ENCODE measurements around the gene ATE1. TPM values are rescaled to one million over a fixed set of nuclear protein-coding genes. Genes with fewer than 3 reads are reported as not detected.

ATE1 gene
- total and polyA plus RNA-seq, 12 donors = 4.5 to 57.7 (median 42.5) TPM

DNA sequence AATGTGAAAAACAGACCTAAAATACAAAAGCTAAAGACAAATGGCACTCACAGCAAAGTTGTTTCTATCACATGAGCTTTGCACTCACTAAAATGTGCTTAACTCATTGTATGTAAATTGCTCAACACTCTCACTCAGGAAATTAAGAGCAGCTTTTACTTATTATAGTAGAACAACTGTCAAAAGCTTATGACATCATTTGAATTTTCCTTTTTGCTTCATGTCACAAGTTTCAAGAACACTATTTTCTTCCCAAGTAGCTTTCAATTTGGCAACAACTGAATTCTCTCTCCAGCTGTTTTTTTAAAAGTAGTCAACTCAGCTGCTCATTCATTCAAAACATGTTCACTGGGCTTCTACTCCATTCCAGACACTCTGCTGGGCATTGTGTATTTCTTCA is 46.9 kb downstream of the ATE1 start:
- no peak overlapping the region for H3K4me3 ChIP-seq
- H3K36me3 ChIP-seq = peaks cover 0 to 54% (median 0%) of the 10 kb centered on the region in 9 donors
- no peak for DNase-seq
- H3K9me3 ChIP-seq = no peaks in the 10 kb centered on the region
- intact Hi-C loops (cut with DNase I) = loop anchor here in 3 of 10 donors (10.0 kb wide), 3 partner anchors 56 to 936 kb away; no protein-coding TSS in a partner anchor
- H3K27me3 ChIP-seq = no peaks in the 10 kb centered on the region
- peak overlapping the region in 1 of 10 donors; percentile 2 for H3K27ac ChIP-seq
- TF ChIP-seq, protein P1, sequence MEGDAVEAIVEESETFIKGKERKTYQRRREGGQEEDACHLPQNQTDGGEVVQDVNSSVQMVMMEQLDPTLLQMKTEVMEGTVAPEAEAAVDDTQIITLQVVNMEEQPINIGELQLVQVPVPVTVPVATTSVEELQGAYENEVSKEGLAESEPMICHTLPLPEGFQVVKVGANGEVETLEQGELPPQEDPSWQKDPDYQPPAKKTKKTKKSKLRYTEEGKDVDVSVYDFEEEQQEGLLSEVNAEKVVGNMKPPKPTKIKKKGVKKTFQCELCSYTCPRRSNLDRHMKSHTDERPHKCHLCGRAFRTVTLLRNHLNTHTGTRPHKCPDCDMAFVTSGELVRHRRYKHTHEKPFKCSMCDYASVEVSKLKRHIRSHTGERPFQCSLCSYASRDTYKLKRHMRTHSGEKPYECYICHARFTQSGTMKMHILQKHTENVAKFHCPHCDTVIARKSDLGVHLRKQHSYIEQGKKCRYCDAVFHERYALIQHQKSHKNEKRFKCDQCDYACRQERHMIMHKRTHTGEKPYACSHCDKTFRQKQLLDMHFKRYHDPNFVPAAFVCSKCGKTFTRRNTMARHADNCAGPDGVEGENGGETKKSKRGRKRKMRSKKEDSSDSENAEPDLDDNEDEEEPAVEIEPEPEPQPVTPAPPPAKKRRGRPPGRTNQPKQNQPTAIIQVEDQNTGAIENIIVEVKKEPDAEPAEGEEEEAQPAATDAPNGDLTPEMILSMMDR (IDR thresholded peaks at IDR 0.05) = no peak
- peak in 6 of 8 donors; percentile 27 to 63 (median 50) for ATAC-seq
- H3K4me1 ChIP-seq = peaks cover 0 to 12% (median 0%) of the 10 kb centered on the region in 9 donors

DNA sequence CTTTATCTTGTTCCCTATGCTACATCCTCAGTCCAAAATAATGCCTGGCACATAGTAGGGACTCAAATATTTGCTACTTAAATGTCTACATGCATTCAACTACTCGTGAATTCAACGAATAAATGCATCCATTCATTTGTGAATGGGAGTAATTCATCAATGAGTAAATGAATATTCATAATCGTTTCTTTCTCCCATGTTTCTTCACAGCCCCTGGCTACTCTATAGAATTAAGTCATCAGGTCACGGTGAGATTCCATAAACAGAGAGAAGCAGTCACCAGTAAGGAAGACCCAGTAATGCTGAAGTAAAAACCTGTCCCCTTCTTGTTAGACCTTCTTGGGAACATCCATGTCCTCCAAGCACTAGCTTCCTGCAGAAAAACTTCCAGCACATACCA is 48.4 kb downstream of the ATE1 start:
- Histone ChIP-seq H3K36me3 (peaks cover 0 to 49% (median 0%) of the 10 kb centered on the region in 9 donors), H3K27ac (no peak overlapping the region), H3K4me3 (no peak overlapping the region), H3K4me1 (peaks cover 0 to 12% (median 0%) of the 10 kb centered on the region in 9 donors), H3K9me3 (no peaks in the 10 kb centered on the region), H3K27me3 (no peaks in the 10 kb centered on the region)
- 95% methylated on average over 4 of the region's 4 CpGs for WGBS, 2 donors
- TF ChIP-seq, protein P1 (IDR thresholded peaks at IDR 0.05) = no peak
- ATAC-seq (no peak), DNase-seq (no peak)
- intact Hi-C loops (cut with DNase I) = no loop called here

DNA sequence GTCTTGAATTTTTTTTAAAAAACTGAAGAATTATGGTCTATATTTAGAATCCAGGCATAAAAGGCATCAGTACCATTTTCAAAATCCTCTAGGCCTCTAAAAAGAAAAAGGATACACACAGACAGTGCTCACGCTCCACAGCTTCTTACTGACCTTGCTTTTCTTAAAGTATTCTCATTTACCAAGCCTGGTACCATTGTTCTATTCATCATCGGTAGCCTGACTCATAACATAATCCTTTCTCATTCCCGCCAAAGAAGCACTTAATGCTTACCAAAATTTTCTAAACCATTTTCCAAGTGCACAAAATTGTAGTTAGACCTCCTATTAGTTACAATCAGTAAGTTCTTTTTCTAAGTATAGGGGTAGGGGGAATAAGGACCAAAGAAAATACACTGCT is 54.6 kb downstream of the ATE1 start:
- intact Hi-C loops (cut with DNase I) = no loop called here
- Histone ChIP-seq H3K27me3 (no peaks in the 10 kb centered on the region), H3K4me3 (no peak overlapping the region), H3K27ac (no peak overlapping the region), H3K4me1 (no peaks in the 10 kb centered on the region), H3K9me3 (no peaks in the 10 kb centered on the region), H3K36me3 (peaks cover 0 to 48% (median 14%) of the 10 kb centered on the region in 9 donors)
- WGBS, 2 donors = 92 to 95% methylated on average over 3 of the region's 3 CpGs
- no peak for DNase-seq
- ATAC-seq = no peak
- TF ChIP-seq, protein P1 (IDR thresholded peaks at IDR 0.05) = no peak

DNA sequence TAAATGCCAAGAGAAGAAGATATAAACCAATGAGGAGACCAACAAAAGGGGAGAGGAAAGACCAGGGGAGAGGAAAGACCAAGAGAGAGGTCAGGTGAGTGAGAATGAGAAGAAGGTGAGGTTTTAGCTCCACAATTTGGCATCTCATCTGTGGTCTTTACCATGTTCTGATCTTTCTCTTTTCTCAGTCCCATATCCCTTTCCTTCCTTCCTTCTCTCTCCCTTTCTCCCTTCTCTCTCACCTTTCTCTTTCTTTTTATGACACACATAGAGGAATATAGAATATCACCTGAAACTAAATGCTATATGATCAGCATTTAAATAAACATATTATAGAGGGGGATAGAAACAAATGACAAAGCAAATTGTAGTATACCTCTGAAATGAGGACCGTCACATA is 57.4 kb downstream of the ATE1 start:
- DNase-seq (no peak), ATAC-seq (no peak)
- Histone ChIP-seq H3K36me3 (peaks cover 0 to 46% (median 15%) of the 10 kb centered on the region in 9 donors), H3K27ac (no peak overlapping the region), H3K27me3 (no peaks in the 10 kb centered on the region), H3K4me3 (no peak overlapping the region), H3K9me3 (no peaks in the 10 kb centered on the region), H3K4me1 (no peaks in the 10 kb centered on the region)
- TF ChIP-seq, protein P1 (IDR thresholded peaks at IDR 0.05) = no peak
- intact Hi-C loops (cut with DNase I) = no loop called here
- WGBS, 2 donors = 95% methylated on average over 1 of the region's 1 CpG

Measured in heart right ventricle (tissue), 16 donors.